Right lobe of liver (tissue), 4 donors: ENCODE data around the gene HIF1AN.

Source experiments
- CTCF ChIP-seq, 4 donors: fragments of 200-600 bp in 3 of 4; fragments of 450-650 bp in 1 of 4; IDR thresholded peaks; one replicate each; pipeline versions ENCODE4 v1.5.1 to v1.8.0; 2016 to 2022; ENCODE audit warnings: antibody characterized with exemption in 4 of 4, mild to moderate bottlenecking in 2 of 4
- POLR2A ChIP-seq: fragments of 450-650 bp; IDR thresholded peaks from one replicate; pipeline ENCODE4 v1.6.1; 2017; ENCODE audit warnings: antibody characterized with exemption, mild to moderate bottlenecking
- donor health status: DM: no; HTN: no; CAD: no.
- donor health status: DM: no; HTN: no; CAD: no.
- donor health status: DM: no; HTN: yes; CAD: no.

DNA sequence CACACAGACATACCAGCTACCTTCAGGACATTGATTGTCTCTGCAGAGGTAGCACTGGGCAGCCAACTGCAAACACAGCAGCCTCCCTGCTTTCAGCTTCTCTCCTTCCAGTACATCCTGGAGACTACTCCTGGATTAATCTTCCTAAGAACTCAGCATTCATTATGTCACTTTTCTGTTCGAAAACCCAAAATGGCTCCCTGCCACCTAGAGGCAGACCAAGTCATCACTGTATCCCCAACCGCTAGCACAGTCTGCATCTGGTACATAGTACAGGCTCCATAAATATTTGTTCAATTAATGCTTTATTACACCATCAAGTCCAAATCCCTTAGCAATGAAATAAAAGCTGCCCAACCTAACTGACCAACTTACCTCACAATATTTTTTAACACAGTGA, 11.1 kb upstream of the HIF1AN start:
- TF ChIP-seq CTCF (IDR thresholded peaks at IDR 0.05) (no peak), POLR2A (no peak)
